ENCODE data around the gene SELPLG.

Gene SELPLG

GRCh38 chr12:108602976-108603704 is 30.6 kb downstream of the SELPLG start:
- Histone ChIP-seq H3K4me1 (ENCODE audit: insufficient read depth, low read length) (no peaks in the 10 kb centered on the region), H3K4me2 (ENCODE audit: insufficient read depth, low read length) (no peak overlapping the region), H3K36me3 (ENCODE audit: insufficient read depth, low read length) (no peaks in the 10 kb centered on the region), H3K4me3 (ENCODE audit: low read depth in 1 of 2, low read length in 2 of 2) (no peak overlapping the region), H3K9ac (ENCODE audit: low read depth, low read length) (no peak overlapping the region), H3K27ac (ENCODE audit: low read length) (no peak overlapping the region), H2AFZ (ENCODE audit: low read depth, low read length) (no peak overlapping the region), H3K27me3 (ENCODE audit: insufficient read depth, low read length, poor library complexity) (no peaks in the 10 kb centered on the region), H4K20me1 (ENCODE audit: insufficient read depth, low read length) (no peaks in the 10 kb centered on the region), H3K79me2 (ENCODE audit: insufficient read depth, low read length) (no peaks in the 10 kb centered on the region), H3K9me3 (ENCODE audit: insufficient read depth, low read length, severe bottlenecking) (no peaks in the 10 kb centered on the region)
- no peak for DNase-seq
- no peak for ATAC-seq (ENCODE audit: insufficient read depth, low read depth)
- TF ChIP-seq CTCF (IDR thresholded peaks at IDR 0.05; ENCODE audit: borderline replicate concordance, extremely low read depth, low read length, poor library complexity, severe bottlenecking) (no peak), EZH2 (IDR thresholded peaks at IDR 0.05; ENCODE audit: borderline replicate concordance, low read depth, low read length, severe bottlenecking) (no peak)

GRCh38 chr12:108602209-108602705 is 31.4 kb downstream of the SELPLG start:
- no peak overlapping the region for H3K27ac ChIP-seq (ENCODE audit: low read length)
- no peaks in the 10 kb centered on the region for H3K79me2 ChIP-seq (ENCODE audit: insufficient read depth, low read length)
- no peaks in the 10 kb centered on the region for H3K9me3 ChIP-seq (ENCODE audit: insufficient read depth, low read length, severe bottlenecking)
- no peaks in the 10 kb centered on the region for H4K20me1 ChIP-seq (ENCODE audit: insufficient read depth, low read length)
- H3K4me1 ChIP-seq (ENCODE audit: insufficient read depth, low read length), result no peaks in the 10 kb centered on the region
- TF ChIP-seq EZH2 (IDR thresholded peaks at IDR 0.05; ENCODE audit: borderline replicate concordance, low read depth, low read length, severe bottlenecking), result no peak
- no peak for TF ChIP-seq CTCF (IDR thresholded peaks at IDR 0.05; ENCODE audit: borderline replicate concordance, extremely low read depth, low read length, poor library complexity, severe bottlenecking)
- H3K36me3 ChIP-seq (ENCODE audit: insufficient read depth, low read length), result no peaks in the 10 kb centered on the region
- H3K27me3 ChIP-seq (ENCODE audit: insufficient read depth, low read length, poor library complexity), result no peaks in the 10 kb centered on the region
- no peak overlapping the region for H3K4me2 ChIP-seq (ENCODE audit: insufficient read depth, low read length)
- DNase-seq (no peak), ATAC-seq (ENCODE audit: insufficient read depth, low read depth) (no peak)
- no peak overlapping the region for H3K9ac ChIP-seq (ENCODE audit: low read depth, low read length)
- no peak overlapping the region for H3K4me3 ChIP-seq (ENCODE audit: low read depth in 1 of 2, low read length in 2 of 2)
- H2AFZ ChIP-seq (ENCODE audit: low read depth, low read length), result no peak overlapping the region

- H3K27me3 ChIP-seq (ENCODE audit: insufficient read depth, low read length, poor library complexity), result no peaks in the 10 kb centered on the region
- H3K9ac ChIP-seq (ENCODE audit: low read depth, low read length), result no peak overlapping the region
- no peaks in the 10 kb centered on the region for H4K20me1 ChIP-seq (ENCODE audit: insufficient read depth, low read length)
- H3K4me1 ChIP-seq (ENCODE audit: insufficient read depth, low read length), result no peaks in the 10 kb centered on the region
- no peaks in the 10 kb centered on the region for H3K79me2 ChIP-seq (ENCODE audit: insufficient read depth, low read length)
- H3K9me3 ChIP-seq (ENCODE audit: insufficient read depth, low read length, severe bottlenecking), result no peaks in the 10 kb centered on the region
- H2AFZ ChIP-seq (ENCODE audit: low read depth, low read length), result no peak overlapping the region
- no peaks in the 10 kb centered on the region for H3K36me3 ChIP-seq (ENCODE audit: insufficient read depth, low read length)
- H3K27ac ChIP-seq (ENCODE audit: low read length), result no peak overlapping the region
- ATAC-seq (ENCODE audit: insufficient read depth, low read depth) (no peak), DNase-seq (no peak)
- no peak overlapping the region for H3K4me3 ChIP-seq (ENCODE audit: low read depth in 1 of 2, low read length in 2 of 2)
- no peak for TF ChIP-seq CTCF (IDR thresholded peaks at IDR 0.05; ENCODE audit: borderline replicate concordance, extremely low read depth, low read length, poor library complexity, severe bottlenecking)
- TF ChIP-seq EZH2 (IDR thresholded peaks at IDR 0.05; ENCODE audit: borderline replicate concordance, low read depth, low read length, severe bottlenecking), result no peak
- H3K4me2 ChIP-seq (ENCODE audit: insufficient read depth, low read length), result no peak overlapping the region
Observed at GRCh38 chr12:108600702-108601007, 33.0 kb downstream of the SELPLG start.
